Measurements from ENCODE around the gene DPH6.
"Not testable (repeated sequence)": the region's sequence is repeated elsewhere in the genome, so short reads cannot be mapped to it uniquely, and the experiment has no call there.

Gene DPH6

GRCh38 chr15:35485411-35485810 is 60.6 kb downstream of the DPH6 start:
- DNase-seq (ENCODE audit: low read depth in 3 of 3), result no peak

- no peak for DNase-seq (ENCODE audit: low read depth in 3 of 3)
These were observed 61.6 kb downstream of the DPH6 start for GRCh38 chr15:35484231-35484945.

- DNase-seq (ENCODE audit: low read depth in 3 of 3), result no peak
These were observed 64.0 kb downstream of the DPH6 start for GRCh38 chr15:35481992-35482391.

- no peak for DNase-seq (ENCODE audit: low read depth in 3 of 3)
These were observed 64.9 kb downstream of the DPH6 start for GRCh38 chr15:35481064-35481463.

- no peak for DNase-seq (ENCODE audit: low read depth in 3 of 3)
These were observed 66.5 kb downstream of the DPH6 start for GRCh38 chr15:35479423-35479822.

- no peak for DNase-seq (ENCODE audit: low read depth in 3 of 3)
These were observed 68.4 kb downstream of the DPH6 start for GRCh38 chr15:35477312-35478262.

- no peak for DNase-seq (ENCODE audit: low read depth in 3 of 3)
These were observed 74.9 kb downstream of the DPH6 start for GRCh38 chr15:35471024-35471423.

GRCh38 chr15:35470441-35470840 is 75.5 kb downstream of the DPH6 start:
- DNase-seq (ENCODE audit: low read depth in 3 of 3), result no peak

- DNase-seq (ENCODE audit: low read depth in 3 of 3), result no peak
These were observed 79.5 kb downstream of the DPH6 start for GRCh38 chr15:35466476-35466875.

- no peak for DNase-seq (ENCODE audit: low read depth in 3 of 3)
These were observed 80.2 kb downstream of the DPH6 start for GRCh38 chr15:35465783-35466182.

- no peak for DNase-seq (ENCODE audit: low read depth in 3 of 3)
These were observed 85.3 kb downstream of the DPH6 start for GRCh38 chr15:35460616-35461015.

- no peak for DNase-seq (ENCODE audit: low read depth in 3 of 3)
These were observed 87.6 kb downstream of the DPH6 start for GRCh38 chr15:35458176-35458856.

- no peak for DNase-seq (ENCODE audit: low read depth in 3 of 3)
These were observed 90.8 kb downstream of the DPH6 start for GRCh38 chr15:35455201-35455600.

- DNase-seq (ENCODE audit: low read depth in 3 of 3), result no peak
These were observed 95.5 kb downstream of the DPH6 start for GRCh38 chr15:35450492-35450891.

- DNase-seq (ENCODE audit: low read depth in 3 of 3), result no peak
These were observed 97.7 kb downstream of the DPH6 start for GRCh38 chr15:35448294-35448693.

- no peak for DNase-seq (ENCODE audit: low read depth in 3 of 3)
These were observed 100.1 kb downstream of the DPH6 start for GRCh38 chr15:35445891-35446290.

GRCh38 chr15:35444557-35445204 is 101.3 kb downstream of the DPH6 start:
- no peak for DNase-seq (ENCODE audit: low read depth in 3 of 3)

GRCh38 chr15:35443376-35443775 is 102.6 kb downstream of the DPH6 start:
- no peak for DNase-seq (ENCODE audit: low read depth in 3 of 3)

GRCh38 chr15:35442742-35443141 is 103.2 kb downstream of the DPH6 start:
- DNase-seq (ENCODE audit: low read depth in 3 of 3), result no peak

- DNase-seq (ENCODE audit: low read depth in 3 of 3), result not testable (repeated sequence)
These were observed 104.7 kb downstream of the DPH6 start for GRCh38 chr15:35441279-35441678.

GRCh38 chr15:35440265-35440664 is 105.7 kb downstream of the DPH6 start:
- DNase-seq (ENCODE audit: low read depth in 3 of 3), result no peak

- DNase-seq (ENCODE audit: low read depth in 3 of 3), result no peak
These were observed 106.7 kb downstream of the DPH6 start for GRCh38 chr15:35439291-35439690.

Data from stimulated activated CD4-positive, alpha-beta T cell treated with anti-CD3 and anti-CD28 coated beads, TNF-alpha, amount 100 ng/mL, for 48 hours (primary cell).